Duodenal mucosa (tissue), 2 donors: Measurements from ENCODE around the gene OPN3.

ENCODE experiments used
- H3K27ac ChIP-seq: one replicate; pipeline ENCODE4 v1.7.0; 2013; ENCODE audit warnings: low read depth, low read length
- H3K27me3 ChIP-seq, 2 donors: one replicate each; pipeline ENCODE4 v1.7.0; 2013; ENCODE audit warnings: low read length in 2 of 2, control low read depth in 1 of 2; ENCODE audit not compliant: insufficient read depth in 2 of 2, control insufficient read depth in 1 of 2
- H3K36me3 ChIP-seq, 2 donors: one replicate each; pipeline ENCODE4 v1.7.0; 2013; ENCODE audit warnings: low read length in 2 of 2, control low read depth in 1 of 2; ENCODE audit not compliant: insufficient read depth in 2 of 2, control insufficient read depth in 1 of 2
- H3K4me1 ChIP-seq, 2 donors: one replicate each; pipeline ENCODE4 v1.7.0; 2013; ENCODE audit warnings: low read length in 2 of 2, control low read depth in 1 of 2; ENCODE audit not compliant: insufficient read depth in 2 of 2, control insufficient read depth in 1 of 2
- H3K4me3 ChIP-seq, 2 donors: one replicate each; pipeline ENCODE4 v1.7.0; 2013; ENCODE audit warnings: low read length in 2 of 2, low read depth in 1 of 2
- H3K9ac ChIP-seq, 2 donors: one replicate each; pipeline ENCODE4 v1.7.0; 2013; ENCODE audit warnings: low read length in 2 of 2, low read depth in 1 of 2
- H3K9me3 ChIP-seq, 2 donors: one replicate each; pipeline ENCODE4 v1.7.0; 2013; ENCODE audit warnings: low read length in 2 of 2, control low read depth in 1 of 2; ENCODE audit not compliant: control insufficient read depth in 1 of 2

Gene OPN3

DNA sequence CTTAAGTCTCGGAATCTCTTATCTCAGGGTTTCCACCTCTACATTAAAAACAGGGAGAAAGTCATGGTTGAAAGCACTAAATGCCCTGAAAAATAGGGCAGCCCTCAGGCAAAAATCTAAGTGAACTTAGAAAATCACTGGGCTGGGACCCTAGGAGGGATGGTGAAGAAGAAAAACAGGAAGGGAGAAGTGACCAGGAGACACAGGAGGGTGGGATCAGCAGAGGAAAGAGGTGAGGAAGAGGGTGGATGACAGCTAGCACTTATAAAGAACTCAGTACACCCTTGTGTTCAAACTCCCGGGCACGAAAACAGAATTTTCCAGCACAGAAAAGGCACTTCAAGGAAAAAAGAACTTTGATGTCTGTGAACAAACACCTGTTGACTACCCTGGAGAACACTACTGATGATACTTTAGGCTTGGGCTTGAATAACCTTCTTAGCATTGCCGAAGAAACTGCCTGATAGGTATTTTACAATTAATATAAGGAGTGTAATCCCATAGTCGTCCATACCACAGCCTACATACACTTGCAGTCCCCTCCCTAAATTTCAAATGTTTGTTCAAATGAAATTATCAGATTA lies 2.0 kb downstream of the OPN3 start:
- Histone ChIP-seq H3K27me3 (no peaks in the 10 kb centered on the region), H3K4me1 (peaks cover 9 to 14% of the 10 kb centered on the region in 2 donors), H3K27ac (no peak overlapping the region), H3K36me3 (no peaks in the 10 kb centered on the region), H3K9ac (no peak overlapping the region), H3K9me3 (no peaks in the 10 kb centered on the region), H3K4me3 (no peak overlapping the region)

DNA sequence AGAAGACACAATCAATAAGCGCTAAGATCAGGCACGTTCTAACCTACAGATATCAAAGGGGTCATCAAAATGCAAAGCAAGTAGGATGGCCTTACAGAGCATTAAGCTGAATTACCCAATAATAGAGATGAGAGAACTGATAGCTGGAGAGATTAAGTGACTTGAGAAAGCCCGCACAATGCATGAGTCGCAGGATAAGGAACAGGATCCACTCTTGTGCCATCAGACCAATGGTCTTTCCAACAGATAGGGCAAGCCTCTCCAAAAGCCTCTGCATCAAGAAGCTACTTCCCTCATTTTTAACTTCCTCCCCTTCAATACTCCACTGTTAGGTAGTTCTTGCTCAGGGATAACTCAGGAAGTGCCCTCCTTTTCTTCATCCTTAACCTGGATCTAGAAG lies 2.6 kb downstream of the OPN3 start:
- Histone ChIP-seq H3K4me1 (peaks cover 9 to 14% of the 10 kb centered on the region in 2 donors), H3K4me3 (no peak overlapping the region), H3K27ac (no peak overlapping the region), H3K9me3 (no peaks in the 10 kb centered on the region), H3K36me3 (no peaks in the 10 kb centered on the region), H3K9ac (no peak overlapping the region), H3K27me3 (no peaks in the 10 kb centered on the region)

DNA sequence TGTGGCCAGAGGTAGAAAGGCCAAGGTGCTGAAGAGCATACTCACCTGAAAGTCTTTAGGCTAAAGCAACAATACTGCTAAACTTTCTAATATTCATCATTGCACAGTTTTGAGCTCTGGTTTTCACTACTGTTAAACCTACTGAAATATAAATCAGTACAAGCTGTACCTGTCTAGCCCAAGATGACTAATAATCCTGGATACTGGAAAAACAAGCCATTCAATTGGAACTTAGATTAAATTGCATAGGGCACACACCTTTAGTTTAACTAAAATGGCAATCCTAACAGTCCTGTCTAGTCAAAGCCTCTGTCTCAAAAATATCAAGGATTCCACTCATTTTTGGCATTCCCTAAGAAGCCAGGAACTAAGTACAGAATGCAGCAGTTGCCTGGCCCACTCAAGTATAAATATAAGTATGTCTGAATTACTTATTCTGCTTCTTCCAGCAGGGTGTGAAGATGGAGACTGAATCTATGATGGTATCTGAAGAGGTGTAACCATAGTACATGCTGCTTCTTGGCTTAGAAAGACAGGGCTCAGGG lies 3.1 kb downstream of the OPN3 start:
- no peak overlapping the region for H3K4me3 ChIP-seq
- H3K9ac ChIP-seq: no peak overlapping the region
- peaks cover 9 to 14% of the 10 kb centered on the region in 2 donors for H3K4me1 ChIP-seq
- no peaks in the 10 kb centered on the region for H3K27me3 ChIP-seq
- no peaks in the 10 kb centered on the region for H3K9me3 ChIP-seq
- no peaks in the 10 kb centered on the region for H3K36me3 ChIP-seq
- H3K27ac ChIP-seq: no peak overlapping the region

DNA sequence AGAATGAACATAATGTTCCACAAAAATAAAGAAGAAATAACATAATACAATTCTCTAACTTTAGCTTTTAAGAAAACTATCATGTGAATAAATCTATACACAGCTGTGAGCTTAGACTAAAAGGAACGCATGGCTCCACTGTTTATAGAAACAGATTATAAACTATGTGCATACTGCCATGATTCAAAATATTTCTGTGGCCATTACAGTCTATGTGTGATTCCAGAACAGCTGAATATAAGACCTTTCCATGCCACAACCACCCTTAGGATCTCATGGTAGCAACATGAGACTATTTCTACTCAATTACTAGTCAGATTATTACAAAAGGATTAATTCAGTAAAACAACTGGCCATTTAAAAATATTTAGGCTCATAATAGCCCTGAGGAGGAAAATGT lies 3.9 kb downstream of the OPN3 start:
- Histone ChIP-seq H3K9ac (no peak overlapping the region), H3K27ac (no peak overlapping the region), H3K36me3 (no peaks in the 10 kb centered on the region), H3K4me3 (no peak overlapping the region), H3K9me3 (no peaks in the 10 kb centered on the region), H3K27me3 (no peaks in the 10 kb centered on the region), H3K4me1 (peaks cover 9 to 14% of the 10 kb centered on the region in 2 donors)

DNA sequence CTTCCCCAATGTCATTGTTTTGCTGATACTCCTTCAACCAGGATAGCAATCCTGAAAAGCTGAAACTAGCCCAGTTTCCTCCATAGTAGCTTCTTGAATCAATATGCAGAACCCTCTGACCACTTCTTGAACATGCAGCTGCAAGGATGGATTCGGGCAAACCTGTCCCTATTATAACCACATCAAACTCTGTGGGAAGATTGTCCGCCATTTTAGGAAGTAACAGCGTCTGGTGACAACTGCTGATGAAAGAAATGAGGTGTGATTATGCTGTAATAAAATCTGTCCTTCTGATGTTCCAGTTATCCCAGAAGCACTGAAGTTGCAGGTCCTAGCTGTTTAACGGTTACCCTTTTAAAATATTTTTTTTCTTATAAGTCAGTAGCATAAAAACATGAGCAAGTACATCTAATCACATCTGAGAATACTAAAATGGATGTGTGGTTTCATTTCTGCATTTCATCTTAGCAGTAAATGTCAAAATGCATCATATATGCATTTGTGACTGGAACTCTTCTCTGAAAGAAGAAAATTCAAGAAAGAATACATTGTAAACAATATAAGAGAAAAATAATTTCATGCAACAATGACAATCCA lies 4.5 kb downstream of the OPN3 start:
- H3K9me3 ChIP-seq: no peaks in the 10 kb centered on the region
- H3K9ac ChIP-seq: no peak overlapping the region
- no peak overlapping the region for H3K27ac ChIP-seq
- no peaks in the 10 kb centered on the region for H3K27me3 ChIP-seq
- no peaks in the 10 kb centered on the region for H3K36me3 ChIP-seq
- H3K4me1 ChIP-seq: peaks cover 6 to 14% of the 10 kb centered on the region in 2 donors
- H3K4me3 ChIP-seq: no peak overlapping the region

DNA sequence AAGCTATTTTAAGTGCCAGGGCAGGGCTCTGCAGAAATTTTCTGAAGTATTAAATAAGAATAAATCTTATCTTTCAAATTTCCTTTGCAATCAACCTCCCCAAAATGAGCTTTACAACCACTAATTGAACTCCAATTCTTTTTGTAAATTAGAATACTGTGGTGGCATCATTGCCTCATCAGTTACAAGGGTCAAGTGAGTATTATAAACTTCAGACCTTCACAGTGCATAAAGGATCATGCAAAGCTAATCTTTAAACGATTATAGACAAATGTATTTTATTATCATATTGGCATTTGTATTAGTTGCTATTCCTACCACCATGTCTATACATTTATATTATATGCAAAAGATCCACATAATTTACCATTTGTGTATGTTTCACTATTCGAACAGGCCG lies 7.2 kb downstream of the OPN3 start:
- H3K36me3 ChIP-seq: no peaks in the 10 kb centered on the region
- no peaks in the 10 kb centered on the region for H3K27me3 ChIP-seq
- no peak overlapping the region for H3K27ac ChIP-seq
- H3K4me3 ChIP-seq: no peak overlapping the region
- H3K9me3 ChIP-seq: no peaks in the 10 kb centered on the region
- no peak overlapping the region for H3K9ac ChIP-seq
- peaks cover 4 to 6% of the 10 kb centered on the region in 2 donors for H3K4me1 ChIP-seq

DNA sequence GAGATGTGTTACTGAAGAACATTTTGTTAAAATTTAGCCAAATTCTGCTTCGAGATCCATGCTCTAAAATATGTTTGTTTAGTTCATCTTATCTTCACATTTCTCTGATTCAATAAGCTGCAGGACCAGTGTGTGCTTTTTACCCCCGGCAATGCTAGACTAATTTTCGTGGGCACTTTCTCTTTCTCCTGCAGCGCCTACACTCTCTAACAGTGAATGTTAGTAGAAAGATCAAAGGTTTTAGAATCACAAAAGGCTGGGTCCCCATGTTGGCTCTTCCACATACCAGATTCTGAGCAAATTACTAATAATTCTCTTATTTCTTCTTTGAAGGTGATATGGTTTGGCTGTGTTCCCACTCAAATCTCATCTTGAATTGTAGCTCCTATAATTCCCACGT lies 8.5 kb downstream of the OPN3 start:
- Histone ChIP-seq H3K4me3 (no peak overlapping the region), H3K36me3 (no peaks in the 10 kb centered on the region), H3K4me1 (peaks cover 0 to 8% of the 10 kb centered on the region in 2 donors), H3K9me3 (no peaks in the 10 kb centered on the region), H3K9ac (no peak overlapping the region), H3K27me3 (no peaks in the 10 kb centered on the region), H3K27ac (no peak overlapping the region)

DNA sequence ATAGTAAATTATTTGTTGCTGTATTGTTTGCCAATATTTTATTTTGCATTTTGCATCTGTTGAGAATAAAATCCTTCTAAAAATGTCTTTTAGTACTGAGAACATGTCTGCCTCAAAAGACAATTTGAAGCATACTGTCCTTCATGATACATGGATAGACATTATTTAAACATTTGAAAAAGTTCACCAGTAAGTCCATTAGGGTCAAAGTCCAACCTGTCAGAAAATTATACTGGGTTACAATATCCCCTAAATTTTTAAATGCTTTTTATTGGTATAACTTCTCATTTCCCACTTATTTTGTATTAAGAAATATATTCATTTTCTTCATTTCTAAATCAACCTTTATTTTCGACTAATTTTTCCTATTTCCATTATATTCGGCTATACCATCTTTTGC lies 9.3 kb downstream of the OPN3 start:
- no peaks in the 10 kb centered on the region for H3K9me3 ChIP-seq
- H3K36me3 ChIP-seq: no peaks in the 10 kb centered on the region
- peaks cover 0 to 8% of the 10 kb centered on the region in 2 donors for H3K4me1 ChIP-seq
- H3K27me3 ChIP-seq: no peaks in the 10 kb centered on the region
- no peak overlapping the region for H3K9ac ChIP-seq
- H3K4me3 ChIP-seq: no peak overlapping the region
- H3K27ac ChIP-seq: no peak overlapping the region

DNA sequence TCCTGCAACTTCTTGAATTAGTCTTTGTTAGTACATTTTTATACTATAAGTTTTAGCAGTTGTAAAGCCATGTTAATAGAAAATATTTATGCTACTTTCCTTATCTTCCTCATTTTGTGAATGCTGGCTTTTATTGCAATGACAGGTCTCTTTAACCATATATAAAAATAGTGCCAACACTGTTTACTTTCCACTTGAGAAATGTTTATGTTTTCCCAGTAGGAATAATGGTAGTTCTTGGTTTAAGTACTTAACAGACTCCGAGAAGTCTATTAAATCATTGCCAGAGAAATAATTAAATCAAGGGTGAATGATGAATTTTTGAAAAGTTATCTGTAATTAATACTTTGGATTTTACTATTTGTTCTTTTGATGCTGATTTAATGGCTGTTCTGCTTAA lies 9.7 kb downstream of the OPN3 start:
- no peaks in the 10 kb centered on the region for H3K9me3 ChIP-seq
- H3K27me3 ChIP-seq: no peaks in the 10 kb centered on the region
- no peaks in the 10 kb centered on the region for H3K36me3 ChIP-seq
- no peak overlapping the region for H3K27ac ChIP-seq
- no peak overlapping the region for H3K9ac ChIP-seq
- no peak overlapping the region for H3K4me3 ChIP-seq
- H3K4me1 ChIP-seq: peaks cover 0 to 8% of the 10 kb centered on the region in 2 donors

DNA sequence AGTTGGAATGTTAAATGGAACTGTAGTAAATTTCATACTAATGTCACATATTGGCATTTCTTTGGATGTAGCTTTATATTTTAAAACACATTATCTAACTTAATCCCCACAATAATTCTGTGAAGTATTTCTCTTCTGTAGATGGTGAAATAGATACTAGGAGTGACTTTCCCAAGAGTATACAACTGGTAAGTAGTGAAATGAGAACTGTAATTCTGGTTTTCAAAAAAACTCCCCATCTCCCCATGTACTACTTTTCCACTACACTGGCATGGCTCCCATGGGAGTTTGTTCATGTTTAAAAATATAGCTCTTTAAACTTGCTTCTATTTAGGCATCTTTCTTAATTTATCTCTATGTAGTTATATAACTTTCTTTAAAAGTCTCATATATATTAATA lies 10.2 kb downstream of the OPN3 start:
- H3K27ac ChIP-seq: no peak overlapping the region
- peaks cover 0 to 11% of the 10 kb centered on the region in 2 donors for H3K4me1 ChIP-seq
- H3K9ac ChIP-seq: no peak overlapping the region
- no peaks in the 10 kb centered on the region for H3K27me3 ChIP-seq
- no peaks in the 10 kb centered on the region for H3K36me3 ChIP-seq
- H3K4me3 ChIP-seq: no peak overlapping the region
- H3K9me3 ChIP-seq: no peaks in the 10 kb centered on the region
